ENCODE data around the gene TBX2.

Gene TBX2

GRCh38 chr17:61363601-61364462, 35.8 kb upstream of the TBX2 start:
- H3K4me1 Mint-ChIP-seq (ENCODE audit: low read depth in 2 of 2), result no peaks in the 10 kb centered on the region
- H3K9me3 Mint-ChIP-seq, result no peaks in the 10 kb centered on the region
- no peak overlapping the region for H3K4me3 Mint-ChIP-seq
- H3K36me3 Mint-ChIP-seq (ENCODE audit: insufficient read depth), result no peaks in the 10 kb centered on the region
- H3K27ac Mint-ChIP-seq, result no peak overlapping the region
- ATAC-seq (replicated peaks) (no peak), DNase-seq (no peak)
- H3K27me3 Mint-ChIP-seq, result no peaks in the 10 kb centered on the region

GRCh38 chr17:61364463-61364846, 35.2 kb upstream of the TBX2 start:
- Mint-ChIP-seq H3K27me3 (no peaks in the 10 kb centered on the region), H3K36me3 (ENCODE audit: insufficient read depth) (no peaks in the 10 kb centered on the region), H3K4me1 (ENCODE audit: low read depth in 2 of 2) (no peaks in the 10 kb centered on the region), H3K4me3 (no peak overlapping the region), H3K27ac (no peak overlapping the region), H3K9me3 (no peaks in the 10 kb centered on the region)
- no peak for DNase-seq
- no peak for ATAC-seq (replicated peaks)

- Mint-ChIP-seq H3K9me3 (no peaks in the 10 kb centered on the region), H3K4me3 (no peak overlapping the region), H3K4me1 (ENCODE audit: low read depth in 2 of 2) (no peaks in the 10 kb centered on the region), H3K27ac (no peak overlapping the region), H3K27me3 (no peaks in the 10 kb centered on the region), H3K36me3 (ENCODE audit: insufficient read depth) (peaks cover 4% of the 10 kb centered on the region)
- ATAC-seq (replicated peaks) (no peak), DNase-seq (no peak)
These were observed 33.4 kb upstream of the TBX2 start for GRCh38 chr17:61366076-61366714.

- ATAC-seq (replicated peaks), result no peak
- no peak overlapping the region for H3K27ac Mint-ChIP-seq
These were observed 32.8 kb upstream of the TBX2 start for GRCh38 chr17:61366715-61367413.

GRCh38 chr17:61368049-61368831, 31.4 kb upstream of the TBX2 start:
- ATAC-seq (replicated peaks) (no peak), DNase-seq (no peak)
- no peaks in the 10 kb centered on the region for H3K4me1 Mint-ChIP-seq (ENCODE audit: low read depth in 2 of 2)
- no peaks in the 10 kb centered on the region for H3K27me3 Mint-ChIP-seq
- peaks cover 7% of the 10 kb centered on the region for H3K36me3 Mint-ChIP-seq (ENCODE audit: insufficient read depth)
- H3K4me3 Mint-ChIP-seq, result no peak overlapping the region
- no peaks in the 10 kb centered on the region for H3K9me3 Mint-ChIP-seq
- no peak overlapping the region for H3K27ac Mint-ChIP-seq

More at GRCh38 chr17:61366715-61367413, 32.8 kb upstream of the TBX2 start:
- Mint-ChIP-seq H3K9me3 (no peaks in the 10 kb centered on the region), H3K27me3 (no peaks in the 10 kb centered on the region), H3K36me3 (ENCODE audit: insufficient read depth) (peaks cover 5% of the 10 kb centered on the region), H3K4me1 (ENCODE audit: low read depth in 2 of 2) (no peaks in the 10 kb centered on the region), H3K4me3 (no peak overlapping the region)
- DNase-seq, result no peak

- Mint-ChIP-seq H3K4me3 (no peak overlapping the region), H3K27ac (no peak overlapping the region)
- no peak for ATAC-seq (replicated peaks)
These were observed 30.7 kb upstream of the TBX2 start for GRCh38 chr17:61368832-61369450.

GRCh38 chr17:61369751-61370150, 29.9 kb upstream of the TBX2 start:
- no peaks in the 10 kb centered on the region for H3K4me1 Mint-ChIP-seq (ENCODE audit: low read depth in 2 of 2)
- no peaks in the 10 kb centered on the region for H3K9me3 Mint-ChIP-seq
- no peak overlapping the region for H3K27ac Mint-ChIP-seq
- DNase-seq, result no peak
- H3K27me3 Mint-ChIP-seq, result no peaks in the 10 kb centered on the region
- no peak for ATAC-seq (replicated peaks)
- peaks cover 7% of the 10 kb centered on the region for H3K36me3 Mint-ChIP-seq (ENCODE audit: insufficient read depth)
- H3K4me3 Mint-ChIP-seq, result no peak overlapping the region

More at GRCh38 chr17:61368832-61369450, 30.7 kb upstream of the TBX2 start:
- no peak for DNase-seq
- no peaks in the 10 kb centered on the region for H3K27me3 Mint-ChIP-seq
- no peaks in the 10 kb centered on the region for H3K4me1 Mint-ChIP-seq (ENCODE audit: low read depth in 2 of 2)
- H3K36me3 Mint-ChIP-seq (ENCODE audit: insufficient read depth), result peaks cover 7% of the 10 kb centered on the region
- no peaks in the 10 kb centered on the region for H3K9me3 Mint-ChIP-seq

- DNase-seq, result no peak
- no peaks in the 10 kb centered on the region for H3K9me3 Mint-ChIP-seq
- no peaks in the 10 kb centered on the region for H3K27me3 Mint-ChIP-seq
- no peak overlapping the region for H3K27ac Mint-ChIP-seq
- H3K4me1 Mint-ChIP-seq (ENCODE audit: low read depth in 2 of 2), result no peaks in the 10 kb centered on the region
- ATAC-seq (replicated peaks), result no peak
- H3K4me3 Mint-ChIP-seq, result no peak overlapping the region
- H3K36me3 Mint-ChIP-seq (ENCODE audit: insufficient read depth), result peaks cover 7% of the 10 kb centered on the region
These were observed 28.5 kb upstream of the TBX2 start for GRCh38 chr17:61371179-61371578.

GRCh38 chr17:61371606-61372005, 28.0 kb upstream of the TBX2 start:
- Mint-ChIP-seq H3K36me3 (ENCODE audit: insufficient read depth) (peaks cover 7% of the 10 kb centered on the region), H3K27me3 (no peaks in the 10 kb centered on the region), H3K4me1 (ENCODE audit: low read depth in 2 of 2) (no peaks in the 10 kb centered on the region), H3K4me3 (no peak overlapping the region), H3K9me3 (no peaks in the 10 kb centered on the region), H3K27ac (no peak overlapping the region)
- ATAC-seq (replicated peaks) (no peak), DNase-seq (no peak)

- H3K4me3 Mint-ChIP-seq, result no peak overlapping the region
- DNase-seq, result no peak
- no peak overlapping the region for H3K27ac Mint-ChIP-seq
- no peaks in the 10 kb centered on the region for H3K27me3 Mint-ChIP-seq
- H3K4me1 Mint-ChIP-seq (ENCODE audit: low read depth in 2 of 2), result no peaks in the 10 kb centered on the region
- no peak for ATAC-seq (replicated peaks)
- peaks cover 7% of the 10 kb centered on the region for H3K36me3 Mint-ChIP-seq (ENCODE audit: insufficient read depth)
- no peaks in the 10 kb centered on the region for H3K9me3 Mint-ChIP-seq
These were observed 27.2 kb upstream of the TBX2 start for GRCh38 chr17:61372436-61372835.

GRCh38 chr17:61376931-61377838, 22.5 kb upstream of the TBX2 start:
- H3K27ac Mint-ChIP-seq, result no peak overlapping the region
- H3K27me3 Mint-ChIP-seq, result no peaks in the 10 kb centered on the region
- ATAC-seq (replicated peaks) (no peak), DNase-seq (no peak)
- no peaks in the 10 kb centered on the region for H3K36me3 Mint-ChIP-seq (ENCODE audit: insufficient read depth)
- no peaks in the 10 kb centered on the region for H3K4me1 Mint-ChIP-seq (ENCODE audit: low read depth in 2 of 2)
- no peak overlapping the region for H3K4me3 Mint-ChIP-seq
- no peaks in the 10 kb centered on the region for H3K9me3 Mint-ChIP-seq
